GM19468 (cell line): Measurements from ENCODE around the gene CCDC149.

Experiments used
- ATAC-seq: cut with Tn5 transposase; IDR thresholded peaks from one replicate; pipeline ENCODE4 v1.9.1; 2021; ENCODE audit warnings: mild to moderate bottlenecking, moderate library complexity, moderate number of reproducible peaks; ENCODE audit not compliant: unreplicated experiment; ENCODE audit errors: extremely low read depth

Gene CCDC149

GRCh38 chr4:24884902-24885301 is 27.9 kb downstream of the CCDC149 start:
- ATAC-seq: no peak

- no peak for ATAC-seq
These were observed 31.2 kb downstream of the CCDC149 start for GRCh38 chr4:24881508-24882196.

GRCh38 chr4:24880186-24880585 is 32.7 kb downstream of the CCDC149 start:
- ATAC-seq: no peak

GRCh38 chr4:24878636-24879016 is 34.2 kb downstream of the CCDC149 start:
- no peak for ATAC-seq

- no peak for ATAC-seq
These were observed 34.8 kb downstream of the CCDC149 start for GRCh38 chr4:24877868-24878635.

GRCh38 chr4:24876431-24876830 is 36.4 kb downstream of the CCDC149 start:
- no peak for ATAC-seq

- no peak for ATAC-seq
These were observed 40.1 kb downstream of the CCDC149 start for GRCh38 chr4:24872720-24873119.

GRCh38 chr4:24871210-24871609 is 41.6 kb downstream of the CCDC149 start:
- no peak for ATAC-seq

- no peak for ATAC-seq
These were observed 45.0 kb downstream of the CCDC149 start for GRCh38 chr4:24867766-24868296.

GRCh38 chr4:24867251-24867650 is 45.6 kb downstream of the CCDC149 start:
- ATAC-seq: no peak

- ATAC-seq: no peak
These were observed 47.4 kb downstream of the CCDC149 start for GRCh38 chr4:24865401-24865800.

- ATAC-seq: no peak
These were observed 49.0 kb downstream of the CCDC149 start for GRCh38 chr4:24863799-24864198.

- no peak for ATAC-seq
These were observed 50.6 kb downstream of the CCDC149 start for GRCh38 chr4:24862073-24862751.

- ATAC-seq: no peak
These were observed 54.3 kb downstream of the CCDC149 start for GRCh38 chr4:24858550-24858949.

GRCh38 chr4:24858026-24858425 is 54.8 kb downstream of the CCDC149 start:
- no peak for ATAC-seq

- no peak for ATAC-seq
These were observed 56.3 kb downstream of the CCDC149 start for GRCh38 chr4:24856586-24856985.

GRCh38 chr4:24855741-24856140 is 57.1 kb downstream of the CCDC149 start:
- ATAC-seq: no peak

GRCh38 chr4:24853142-24853541 is 59.7 kb downstream of the CCDC149 start:
- no peak for ATAC-seq

GRCh38 chr4:24850674-24851073 is 62.2 kb downstream of the CCDC149 start:
- no peak for ATAC-seq

- no peak for ATAC-seq
These were observed 63.1 kb downstream of the CCDC149 start for GRCh38 chr4:24849756-24850155.

- no peak for ATAC-seq
These were observed 63.5 kb downstream of the CCDC149 start for GRCh38 chr4:24849351-24849750.
